Measurements from ENCODE around the gene ZNF485. TPM values are rescaled to one million over a fixed set of nuclear protein-coding genes. Genes with fewer than 3 reads are reported as not detected.

Gene ZNF485
- total RNA-seq = 1.7 and 1.9 TPM in 2 replicates

DNA sequence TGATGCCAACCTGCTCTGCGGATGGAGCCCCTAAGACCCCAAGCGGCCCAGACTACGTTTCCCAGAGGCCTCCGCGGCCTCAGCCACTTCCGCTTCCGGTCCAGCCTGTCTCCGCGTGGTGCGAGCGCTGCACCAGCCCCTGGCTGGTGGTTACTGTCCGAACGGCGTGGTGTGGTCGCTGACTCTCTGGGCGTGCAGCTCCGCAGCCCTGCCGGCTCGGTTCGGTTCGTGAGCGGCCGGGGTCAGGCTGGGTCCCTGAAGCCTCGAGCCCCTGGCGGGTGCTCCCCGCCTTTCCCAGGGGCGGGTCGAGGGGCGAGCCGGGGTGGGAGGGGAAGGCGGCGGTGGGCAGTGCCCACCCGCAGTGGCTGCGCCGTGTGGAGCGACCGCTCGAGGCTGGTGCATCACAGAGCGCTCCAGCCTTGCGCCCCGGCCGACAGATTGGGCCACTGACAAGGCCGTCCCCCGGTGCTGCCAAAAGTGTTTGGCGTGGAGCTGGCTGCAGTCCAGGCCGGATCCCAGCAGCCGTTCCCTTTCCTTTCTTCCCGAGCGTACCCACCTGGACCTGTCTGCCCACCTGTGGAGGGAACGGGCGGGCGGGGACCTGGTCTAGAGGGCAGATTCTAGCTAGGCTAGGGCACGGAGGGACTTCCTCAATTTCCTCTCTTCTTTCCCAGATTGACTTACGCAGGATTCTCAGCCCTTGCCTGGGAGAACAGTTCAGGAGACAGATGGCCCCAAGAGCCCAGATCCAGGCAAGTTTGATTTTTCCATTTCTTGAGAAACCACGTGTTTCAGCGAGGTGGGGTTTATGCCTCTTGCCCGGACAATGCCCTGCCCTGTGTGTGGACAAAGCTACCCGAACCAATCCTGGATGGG, at the start of gene ZNF485:
ZNF485 (plus strand) TSS at position 116 of the 876 bp plus-strand sequence; CDS start at position 729, 613 bp downstream.

GRCh38 chr10:43574001-43574892, 32.0 kb upstream of the ZNF485 start, which contains the start of gene ZNF239:
TSS of gene ZNF239 (minus strand) at chr10:43574616. CDS start at chr10:43558079, 16,537 bp downstream.

GRCh38 chr10:43648398-43649184, 42.4 kb downstream of the ZNF485 start, which contains the start of gene ZNF32:
TSS of gene ZNF32 (minus strand) at chr10:43648881. CDS start at chr10:43646133, 2,748 bp downstream.

Other genes starting within 250 kb of the ZNF485 start
- gene FXYD4, start 234.8 kb upstream of the ZNF485 start, total RNA-seq = not detected in 2 replicates
- gene HNRNPF, start 197.3 kb upstream of the ZNF485 start, total RNA-seq = 188 and 252 TPM in 2 replicates
- gene ZNF487, start 169.3 kb upstream of the ZNF485 start, total RNA-seq = 3.7 and 4.3 TPM in 2 replicates
- gene ZNF239, start 31.8 kb upstream of the ZNF485 start, total RNA-seq = 5.3 and 6.8 TPM in 2 replicates
- 35.8 and 37.7 TPM in 2 replicates for gene ZNF32, start 42.4 kb downstream of the ZNF485 start, total RNA-seq

Data from smooth muscle cell of bladder (primary cell).